Cardiac fibroblast (primary cell): ENCODE measurements around the gene HIGD1B.

ENCODE experiments used
- DNase-seq, 2 donors: peaks; one replicate each; pipeline versions ENCODE4 v3.0.0 to v3.0.0-alpha.2; 2010; ENCODE audit warnings: low read depth in 2 of 2
- H3K4me3 ChIP-seq, 2 donors: replicated peaks in 1 of 2; 1 replicate in 1 of 2; 2 replicates in 1 of 2; pipeline ENCODE4 v1.5.1; 2011; ENCODE audit warnings: low read depth in 2 of 2, low read length in 2 of 2, mild to moderate bottlenecking in 2 of 2, moderate library complexity in 1 of 2
- CTCF ChIP-seq: IDR thresholded peaks from one replicate; pipeline ENCODE4 v1.5.1; 2011; ENCODE audit warnings: low read depth, mild to moderate bottlenecking, low read length, inconsistent platforms

Gene HIGD1B

DNA sequence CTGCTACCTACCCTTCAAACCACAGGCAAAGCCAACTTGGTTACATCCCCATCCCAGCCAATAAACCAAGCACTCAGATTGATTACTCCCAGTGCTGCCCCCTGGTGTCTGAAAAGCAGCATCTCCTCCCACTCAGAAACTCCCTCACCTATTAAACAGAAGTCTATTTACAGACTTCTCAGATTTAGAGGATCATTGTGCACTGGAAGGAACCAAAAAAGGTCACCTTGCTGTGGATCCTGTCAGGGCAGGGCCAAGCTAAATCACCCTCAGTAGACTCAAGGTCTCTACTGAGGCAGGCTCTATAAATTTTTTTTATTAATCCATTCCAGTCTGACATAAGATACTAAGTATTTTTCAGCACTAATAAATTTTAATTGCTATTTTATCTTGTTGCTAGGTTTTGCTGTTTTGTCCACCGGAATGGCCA, 17.6 kb downstream of the HIGD1B start:
- DNase-seq: peak; percentile 83
- peak; percentile 87 for TF ChIP-seq CTCF

GRCh38 chr17:44865931-44866330, 18.2 kb downstream of the HIGD1B start:
- no peak overlapping the region for H3K4me3 ChIP-seq
- DNase-seq: no peak
- no peak for TF ChIP-seq CTCF

More for the DNA sequence above, 17.6 kb downstream of the HIGD1B start:
- no peak overlapping the region for H3K4me3 ChIP-seq

GRCh38 chr17:44867841-44868240, 20.2 kb downstream of the HIGD1B start:
- no peak for TF ChIP-seq CTCF

GRCh38 chr17:44871556-44871955, 23.9 kb downstream of the HIGD1B start:
- no peak for TF ChIP-seq CTCF
- DNase-seq: no peak
- no peak overlapping the region for H3K4me3 ChIP-seq

More at GRCh38 chr17:44867841-44868240, 20.2 kb downstream of the HIGD1B start:
- H3K4me3 ChIP-seq: no peak overlapping the region
- DNase-seq: no peak

- H3K4me3 ChIP-seq: no peak overlapping the region
- peak in 1 of 2 donors; percentile 39 for DNase-seq
- no peak for TF ChIP-seq CTCF
These were observed 24.6 kb downstream of the HIGD1B start for GRCh38 chr17:44872131-44872768.

- no peak for TF ChIP-seq CTCF
- no peak for DNase-seq
- no peak overlapping the region for H3K4me3 ChIP-seq
These were observed 28.1 kb downstream of the HIGD1B start for GRCh38 chr17:44875761-44876160.

DNA sequence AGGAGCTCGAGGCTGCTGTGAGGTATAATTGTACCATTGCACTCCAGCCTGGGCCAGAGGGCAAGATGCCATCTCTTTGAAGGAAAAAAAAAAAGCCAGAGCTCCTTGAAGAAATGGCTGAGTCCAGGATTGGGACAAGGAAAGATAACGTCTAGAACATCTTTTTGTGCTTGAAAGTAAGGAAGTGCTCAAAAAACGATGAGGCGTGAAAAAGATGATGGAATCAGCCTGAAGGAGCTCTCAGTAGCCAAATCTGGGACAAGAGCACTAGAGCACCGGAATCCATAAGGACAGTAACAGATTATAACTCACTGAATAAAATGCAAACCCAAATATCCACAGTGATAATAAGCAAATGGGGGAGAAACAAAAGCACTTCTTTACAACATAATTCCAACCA, 29.4 kb downstream of the HIGD1B start:
- DNase-seq: no peak
- TF ChIP-seq CTCF: no peak
- no peak overlapping the region for H3K4me3 ChIP-seq
